ENCODE measurements around the gene BLOC1S3. TPM values are rescaled to one million over a fixed set of nuclear protein-coding genes. Genes with fewer than 3 reads are reported as not detected.

The BLOC1S3 gene, protein sequence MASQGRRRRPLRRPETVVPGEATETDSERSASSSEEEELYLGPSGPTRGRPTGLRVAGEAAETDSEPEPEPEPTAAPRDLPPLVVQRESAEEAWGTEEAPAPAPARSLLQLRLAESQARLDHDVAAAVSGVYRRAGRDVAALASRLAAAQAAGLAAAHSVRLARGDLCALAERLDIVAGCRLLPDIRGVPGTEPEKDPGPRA
- total RNA-seq (2014; rRNA removed; shearing (Covaris generic)) (8.1 and 9.7 TPM in 2 replicates), total RNA-seq (2022) (13.8 and 15.4 TPM in 2 replicates), Bru-seq, nascent RNA (percentile 65 among the genes with signal in this experiment), BruChase-seq, experiment 1, labeled RNA remaining after a 6-hour chase (percentile 71 among the genes with signal in this experiment), BruChase-seq, experiment 2, labeled RNA remaining after a 2-hour chase (percentile 91 among the genes with signal in this experiment)
- long read RNA-seq, partial matches to known transcripts: 0 of 3 reads
- long read RNA-seq, other reads (novel, unspliced or antisense): 1 of 3 reads

DNA sequence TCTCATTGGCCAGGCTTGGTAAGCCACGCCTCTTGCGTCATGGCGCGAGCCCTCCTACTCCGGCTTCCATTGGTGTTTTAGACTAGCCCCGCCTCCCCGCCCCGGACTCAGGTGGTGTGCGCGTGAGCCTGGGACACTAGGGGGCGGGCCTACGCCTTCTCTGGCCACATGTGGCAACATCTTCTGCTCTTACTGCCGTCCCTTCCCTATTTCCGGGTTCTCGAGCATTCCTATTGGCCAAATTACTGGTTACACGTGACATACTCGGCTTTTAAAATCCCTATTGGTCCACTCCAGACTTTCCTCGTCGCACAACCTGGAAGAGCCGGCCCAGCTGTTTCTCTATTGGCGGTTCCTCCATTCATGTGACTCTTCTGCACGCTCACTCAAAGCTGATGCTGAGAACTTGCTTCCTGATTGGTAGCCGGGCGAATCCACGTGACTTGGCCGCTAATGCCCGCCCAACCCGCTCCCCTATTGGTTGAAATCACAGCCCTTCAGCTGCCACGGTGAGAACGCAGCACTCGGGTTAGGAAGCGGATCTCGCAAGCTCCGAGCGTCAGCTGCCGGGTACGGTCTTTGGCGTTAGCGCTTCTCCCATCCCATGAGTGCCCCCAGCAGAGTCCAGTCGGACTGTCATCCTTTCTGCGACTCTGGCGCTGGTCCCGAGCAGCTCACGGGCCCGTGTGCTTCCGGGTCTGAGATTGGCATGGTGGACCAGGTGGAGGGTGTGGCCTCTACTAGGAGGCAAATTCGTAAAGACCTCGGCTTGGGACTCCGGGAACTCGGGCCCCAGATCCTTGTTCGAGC is at the start of gene BLOC1S3:
TSS of gene BLOC1S3 (plus strand) at position 523 of the 810 bp plus-strand sequence. CDS start 513 bp downstream, outside the sequence.
- peak; percentile 100 for DNase-seq (ENCODE audit: low spot score)
- no peaks in the 10 kb centered on the region for H3K9me3 ChIP-seq (ENCODE audit: low read length)
- H3K36me3 ChIP-seq (ENCODE audit: insufficient read depth, low read length): 0 out of 2 replicates have a peak, but pooled peaks cover 8% of the 10 kb centered on the region
- H3K27ac ChIP-seq (ENCODE audit: low read depth, low read length, poor library complexity, severe bottlenecking): peak within 1 kb of the TSS; percentile 66
- POLR2A ChIA-PET: interaction anchor here (0.5 to 2.4 kb wide), 6 partner anchors 11 to 288 kb away, joined by 3 to 15 read pairs (median 3); no protein-coding TSS in a partner anchor
- H3K79me2 ChIP-seq (ENCODE audit: insufficient read depth, low read depth, low read length): peaks cover 32% of the 10 kb centered on the region
- peak within 1 kb of the TSS; percentile 72 for H2AFZ ChIP-seq (ENCODE audit: low read length)
- H3K4me1 ChIP-seq (ENCODE audit: insufficient read depth, low read length, poor library complexity, severe bottlenecking): peaks cover 25% of the 10 kb centered on the region
- intact Hi-C loops (cut with micrococcal nuclease; ENCODE audit: unreplicated experiment): loop anchor here (1.0 to 5.0 kb wide), 4 partner anchors 41 to 162 kb away; partner anchors contain the start of genes GEMIN7 and PPP1R37
- H3K4me3 ChIP-seq (ENCODE audit: low read depth, low read length, poor library complexity, severe bottlenecking): peak within 1 kb of the TSS; percentile 88
- CTCF ChIA-PET (ENCODE audit: unreplicated experiment): interaction anchor here (0.6 kb wide), 3 partner anchors 68 to 112 kb away, joined by 3 read pairs; no protein-coding TSS in a partner anchor
- H3K4me2 ChIP-seq (ENCODE audit: low read length): peak within 1 kb of the TSS; percentile 75
- no peak for TF ChIP-seq EZH2phosphoT487 (IDR thresholded peaks at IDR 0.05; ENCODE audit: borderline replicate concordance, low read depth, low read length)
- TF ChIP-seq, protein P1, sequence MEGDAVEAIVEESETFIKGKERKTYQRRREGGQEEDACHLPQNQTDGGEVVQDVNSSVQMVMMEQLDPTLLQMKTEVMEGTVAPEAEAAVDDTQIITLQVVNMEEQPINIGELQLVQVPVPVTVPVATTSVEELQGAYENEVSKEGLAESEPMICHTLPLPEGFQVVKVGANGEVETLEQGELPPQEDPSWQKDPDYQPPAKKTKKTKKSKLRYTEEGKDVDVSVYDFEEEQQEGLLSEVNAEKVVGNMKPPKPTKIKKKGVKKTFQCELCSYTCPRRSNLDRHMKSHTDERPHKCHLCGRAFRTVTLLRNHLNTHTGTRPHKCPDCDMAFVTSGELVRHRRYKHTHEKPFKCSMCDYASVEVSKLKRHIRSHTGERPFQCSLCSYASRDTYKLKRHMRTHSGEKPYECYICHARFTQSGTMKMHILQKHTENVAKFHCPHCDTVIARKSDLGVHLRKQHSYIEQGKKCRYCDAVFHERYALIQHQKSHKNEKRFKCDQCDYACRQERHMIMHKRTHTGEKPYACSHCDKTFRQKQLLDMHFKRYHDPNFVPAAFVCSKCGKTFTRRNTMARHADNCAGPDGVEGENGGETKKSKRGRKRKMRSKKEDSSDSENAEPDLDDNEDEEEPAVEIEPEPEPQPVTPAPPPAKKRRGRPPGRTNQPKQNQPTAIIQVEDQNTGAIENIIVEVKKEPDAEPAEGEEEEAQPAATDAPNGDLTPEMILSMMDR (conservative IDR thresholded peaks at IDR 0.05; ENCODE audit: low read length): peak; percentile 63
- H4K20me1 ChIP-seq (ENCODE audit: insufficient read depth, low read length): no peaks in the 10 kb centered on the region
- BruUV-seq (replicated peaks): no TSS peak
- no peaks in the 10 kb centered on the region for H3K9me2 ChIP-seq (ENCODE audit: insufficient read depth, low read length)

DNA sequence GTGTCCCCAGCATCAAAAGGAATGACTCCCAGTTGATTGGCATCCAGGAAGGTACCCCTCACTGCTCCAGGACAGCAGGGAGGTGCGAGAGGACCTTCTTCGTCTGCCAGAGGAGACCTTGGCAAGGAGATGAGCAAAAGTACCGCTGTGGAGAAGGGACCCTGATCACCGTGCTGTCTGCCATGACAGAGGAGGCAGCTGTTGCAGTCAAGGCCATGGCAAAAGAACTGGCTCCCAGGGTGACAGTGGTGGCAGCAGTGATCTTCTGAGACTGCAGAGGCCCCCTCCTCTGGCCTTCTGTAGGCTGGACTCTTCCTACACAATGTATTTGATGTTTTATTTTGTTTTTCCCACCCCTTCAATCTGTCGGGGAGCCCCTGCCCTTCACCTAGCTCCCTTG is 49.8 kb upstream of the BLOC1S3 start:
- intact Hi-C loops (cut with micrococcal nuclease; ENCODE audit: unreplicated experiment): no loop called here
- Histone ChIP-seq H3K9me3 (ENCODE audit: low read length) (no peaks in the 10 kb centered on the region), H3K4me2 (ENCODE audit: low read length) (no peak overlapping the region), H3K4me3 (ENCODE audit: low read depth, low read length, poor library complexity, severe bottlenecking) (no peak overlapping the region), H2AFZ (ENCODE audit: low read length) (no peak overlapping the region), H3K79me2 (ENCODE audit: insufficient read depth, low read depth, low read length) (peaks cover 27% of the 10 kb centered on the region), H3K27ac (ENCODE audit: low read depth, low read length, poor library complexity, severe bottlenecking) (no peak overlapping the region), H3K36me3 (ENCODE audit: insufficient read depth, low read length) (peaks cover 10% of the 10 kb centered on the region; the same call in 1 of the 2 replicates), H3K9me2 (ENCODE audit: insufficient read depth, low read length) (no peaks in the 10 kb centered on the region), H3K4me1 (ENCODE audit: insufficient read depth, low read length, poor library complexity, severe bottlenecking) (peaks cover 61% of the 10 kb centered on the region), H4K20me1 (ENCODE audit: insufficient read depth, low read length) (peaks cover 3% of the 10 kb centered on the region; the same call in 1 of the 2 replicates)
- TF ChIP-seq, protein P1 (conservative IDR thresholded peaks at IDR 0.05; ENCODE audit: low read length): no peak
- no peak for TF ChIP-seq EZH2phosphoT487 (IDR thresholded peaks at IDR 0.05; ENCODE audit: borderline replicate concordance, low read depth, low read length)
- ChIA-PET CTCF (ENCODE audit: unreplicated experiment) (no interaction called here), POLR2A (no interaction called here)
- BruUV-seq (replicated peaks): no TSS peak
- no peak for DNase-seq (ENCODE audit: low spot score)

Measured in OCI-LY7 (cell line).